HuH-7 (cell line): ENCODE measurements around the gene PNMA6A.
"Not testable (repeated sequence)": the region's sequence is repeated elsewhere in the genome, so short reads cannot be mapped to it uniquely, and the experiment has no call there.

Experiments
- DNase-seq: peaks from one replicate; pipeline ENCODE4 v3.0.0; 2011; ENCODE audit warnings: low spot score

PNMA6A gene

GRCh38 chrX:153071909-153072583 is at the start of gene PNMA6A:
TSS of gene PNMA6A (plus strand) at chrX:153072454. CDS start at chrX:153073063, 609 bp downstream.
- not testable (repeated sequence) for DNase-seq

DNA sequence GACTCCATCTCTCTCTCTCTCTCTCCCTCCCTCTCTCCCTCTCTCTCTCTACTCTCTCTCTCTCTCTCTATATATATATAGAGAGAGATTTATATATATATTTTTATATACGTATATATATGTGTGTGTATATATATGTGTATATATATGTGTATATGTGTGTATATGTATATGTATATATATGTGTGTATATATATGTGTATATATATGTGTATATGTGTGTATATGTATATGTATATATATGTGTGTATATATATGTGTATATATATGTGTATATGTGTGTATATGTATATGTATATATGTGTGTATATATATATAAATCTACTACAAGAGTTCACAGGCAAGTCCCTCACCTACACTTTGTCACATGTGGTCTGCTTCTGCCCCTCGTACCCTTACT is 45.8 kb upstream of the PNMA6A start:
- not testable (repeated sequence) for DNase-seq

DNA sequence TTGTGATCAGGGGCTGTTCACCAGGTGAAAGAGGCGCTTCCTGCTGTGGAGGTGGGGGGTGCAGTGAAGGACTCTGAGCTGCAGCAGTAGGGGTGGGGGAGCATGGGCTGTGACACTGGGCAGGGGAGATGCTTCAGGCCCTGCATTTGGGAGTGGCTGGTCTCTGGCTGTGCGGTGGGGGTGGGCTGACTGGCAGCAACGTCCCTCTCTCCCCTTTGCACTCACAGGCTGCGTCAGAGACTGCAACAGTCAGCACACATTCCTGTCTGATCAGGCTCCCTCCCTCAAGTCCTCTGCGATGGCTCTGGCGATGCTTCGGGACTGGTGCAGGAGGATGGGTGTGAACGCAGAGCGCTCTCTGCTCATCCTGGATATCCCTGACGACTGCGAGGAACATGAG is 43.8 kb upstream of the PNMA6A start:
- DNase-seq, result not testable (repeated sequence)

- no peak for DNase-seq
Observed at GRCh38 chrX:153029162-153029561, 43.1 kb upstream of the PNMA6A start.

- no peak for DNase-seq
Observed at GRCh38 chrX:153029875-153030274, 42.4 kb upstream of the PNMA6A start.

DNA sequence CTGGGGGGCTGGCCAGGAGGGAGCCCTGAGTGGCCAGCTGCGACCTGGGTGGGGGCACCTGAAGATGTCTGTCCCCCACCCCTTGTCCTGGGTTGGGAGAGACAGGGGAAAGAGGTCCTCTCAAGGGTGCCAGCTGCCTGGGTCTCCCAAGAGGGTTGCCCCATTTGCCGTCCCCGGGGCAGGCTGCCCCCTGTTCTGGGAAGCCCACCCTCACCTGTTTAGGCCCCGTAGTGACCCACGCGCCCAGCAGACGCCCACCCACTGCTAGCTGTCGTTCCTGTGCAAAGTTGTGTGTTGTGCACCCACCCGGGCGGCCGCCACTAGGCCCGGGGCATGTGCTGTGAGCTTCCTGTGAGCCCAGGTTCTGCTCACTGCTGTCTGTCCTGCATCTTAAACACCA is 41.5 kb upstream of the PNMA6A start:
- DNase-seq, result no peak

DNA sequence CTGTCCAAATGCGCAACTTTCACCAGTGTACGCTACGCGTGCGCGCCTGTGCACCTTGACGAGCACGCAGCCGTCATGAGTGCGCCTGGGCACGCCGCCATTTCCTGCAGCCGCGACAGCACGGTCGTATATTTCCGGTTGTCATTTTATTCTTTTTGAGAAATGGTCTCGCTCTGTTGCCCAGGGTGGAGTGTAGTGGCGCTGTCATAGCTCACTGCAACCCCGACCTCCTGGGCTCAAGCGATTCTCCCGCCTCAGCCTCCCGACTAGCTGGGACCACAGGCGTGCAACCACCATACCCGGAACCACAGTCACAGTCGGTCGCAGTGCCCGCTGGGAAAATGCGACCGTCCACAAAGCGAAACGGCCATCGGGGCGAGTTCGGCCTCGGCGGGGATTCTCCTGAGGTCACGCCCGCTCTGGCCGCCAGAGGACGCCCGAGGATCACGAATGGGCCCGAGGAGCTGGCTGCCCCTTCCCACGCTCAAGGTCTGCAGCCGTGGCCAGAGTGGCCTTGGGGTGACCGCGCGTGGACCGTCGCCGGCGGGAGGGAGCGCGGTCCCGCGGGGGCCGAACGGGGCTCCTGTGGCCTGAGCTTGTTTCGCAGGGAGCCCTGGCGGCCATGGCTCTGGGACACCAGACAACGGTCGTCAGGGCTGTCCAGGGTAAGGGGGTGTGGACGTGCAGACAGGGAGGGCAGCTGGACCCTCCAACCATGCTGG is 39.7 kb upstream of the PNMA6A start:
- peak; percentile 74 for DNase-seq

- DNase-seq, result no peak
Observed at GRCh38 chrX:153049093-153049492, 23.2 kb upstream of the PNMA6A start.

- no peak for DNase-seq
Observed at GRCh38 chrX:153052534-153052933, 19.7 kb upstream of the PNMA6A start.

DNA sequence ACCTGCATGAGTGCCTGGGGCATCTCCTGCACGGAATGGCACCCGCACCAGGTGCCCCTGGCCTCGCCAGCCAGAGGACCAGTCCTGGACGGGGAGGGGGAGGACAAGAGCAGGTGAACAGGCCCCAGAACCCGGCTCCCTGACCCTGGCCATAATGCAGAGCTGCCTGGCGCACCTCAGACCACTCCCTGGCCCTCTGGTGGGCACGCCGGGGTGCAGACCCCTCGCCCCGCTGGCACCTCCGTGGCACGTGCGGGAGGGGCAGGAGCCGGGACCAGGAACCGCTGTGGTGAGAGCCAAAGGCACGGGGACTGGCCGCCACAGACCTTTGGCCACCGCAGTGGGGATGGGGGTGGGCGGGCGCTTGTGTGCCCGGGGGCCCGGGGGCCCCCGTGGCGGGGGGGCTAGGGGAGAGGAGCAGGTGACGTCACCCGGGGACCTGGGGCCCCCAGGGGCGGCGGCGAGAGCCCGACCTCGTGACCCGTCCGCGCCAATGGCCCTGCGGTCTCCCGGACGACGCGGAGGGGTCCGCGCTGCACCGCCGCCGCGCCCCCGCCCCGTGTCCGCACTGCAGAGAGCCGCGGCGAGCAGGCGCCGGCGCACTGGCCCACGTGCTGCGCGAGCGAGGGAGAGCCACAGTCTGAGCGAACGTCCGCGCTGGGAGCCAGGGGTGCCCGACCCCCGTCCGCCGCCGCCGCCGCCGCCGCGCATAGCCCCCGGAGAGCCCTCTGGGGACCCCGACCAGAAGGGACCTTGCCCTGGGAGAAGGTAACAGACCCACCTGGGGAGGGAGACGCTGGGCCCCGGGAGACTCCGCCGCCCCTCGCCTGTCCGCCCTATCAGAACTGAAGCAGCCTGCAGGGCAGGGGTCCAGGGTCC is 16.1 kb upstream of the PNMA6A start, which contains the start of gene PNMA3:
TSS of gene PNMA3 (plus strand) at position 600 of the 879 bp plus-strand sequence. CDS start 586 bp downstream, outside the sequence.
- DNase-seq, result no peak

- no peak for DNase-seq
Observed at GRCh38 chrX:153057281-153057680, 15.0 kb upstream of the PNMA6A start.

- no peak for DNase-seq
Observed at GRCh38 chrX:153059191-153060094, 12.8 kb upstream of the PNMA6A start.

- no peak for DNase-seq
Observed at GRCh38 chrX:153060095-153060445, 12.2 kb upstream of the PNMA6A start.

DNA sequence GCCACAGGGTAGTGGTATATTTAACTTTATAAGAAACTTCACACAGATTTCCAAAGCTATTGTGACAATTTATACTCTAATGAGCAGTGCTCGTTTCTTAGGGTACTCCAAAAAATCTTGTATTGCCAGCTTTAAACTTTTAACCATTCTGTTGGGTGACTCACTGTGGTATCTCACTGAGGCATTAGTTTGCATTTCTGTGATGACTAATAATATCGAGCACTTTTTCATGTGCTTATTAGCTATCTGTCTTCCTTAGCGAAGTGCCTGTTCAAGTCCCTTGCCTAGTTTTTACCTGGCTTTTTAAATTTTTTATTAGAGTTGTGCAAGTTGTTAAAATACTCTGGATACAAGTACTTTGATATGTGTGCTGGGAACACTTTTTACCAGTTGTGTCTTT is 10.5 kb upstream of the PNMA6A start:
- DNase-seq, result no peak

DNA sequence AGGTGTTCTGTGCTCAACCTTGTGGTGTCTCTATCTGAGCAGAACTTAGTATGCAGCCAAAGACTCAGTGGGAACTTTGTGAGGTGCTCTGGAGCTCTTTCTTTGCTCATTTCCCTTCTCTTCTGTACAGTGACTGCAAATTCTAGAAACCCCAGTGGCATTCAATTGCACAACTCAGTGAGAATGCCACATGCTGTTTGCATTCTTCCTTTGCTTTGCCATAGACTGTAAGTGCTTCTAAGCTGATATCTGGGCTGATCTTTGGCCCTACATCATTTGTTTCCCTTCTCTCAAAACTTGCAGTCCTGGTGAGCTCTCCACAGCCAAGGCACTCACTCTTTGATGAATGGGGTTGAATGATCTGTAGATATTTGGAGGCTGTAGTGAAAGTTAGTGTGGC is 8.9 kb upstream of the PNMA6A start:
- DNase-seq, result no peak

DNA sequence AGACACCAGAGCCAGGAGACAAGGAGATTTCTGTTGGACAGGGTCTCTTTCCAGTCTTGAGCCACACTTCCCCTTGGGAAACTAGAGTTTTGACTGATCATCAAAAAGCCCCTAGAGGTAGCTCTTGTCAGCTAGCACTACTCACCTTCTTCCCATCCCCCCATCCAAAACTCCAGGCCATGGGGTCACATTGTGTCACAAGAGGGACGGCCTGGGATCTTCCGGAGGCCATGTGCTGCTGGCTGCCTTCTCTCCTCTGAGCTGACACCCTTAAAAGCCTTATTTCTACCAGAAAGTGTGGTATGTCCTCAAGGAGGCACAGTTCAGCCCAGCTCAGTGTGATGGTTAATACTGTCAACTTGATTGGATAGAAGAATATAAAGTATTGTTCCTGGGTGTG is 8.2 kb upstream of the PNMA6A start:
- no peak for DNase-seq

DNA sequence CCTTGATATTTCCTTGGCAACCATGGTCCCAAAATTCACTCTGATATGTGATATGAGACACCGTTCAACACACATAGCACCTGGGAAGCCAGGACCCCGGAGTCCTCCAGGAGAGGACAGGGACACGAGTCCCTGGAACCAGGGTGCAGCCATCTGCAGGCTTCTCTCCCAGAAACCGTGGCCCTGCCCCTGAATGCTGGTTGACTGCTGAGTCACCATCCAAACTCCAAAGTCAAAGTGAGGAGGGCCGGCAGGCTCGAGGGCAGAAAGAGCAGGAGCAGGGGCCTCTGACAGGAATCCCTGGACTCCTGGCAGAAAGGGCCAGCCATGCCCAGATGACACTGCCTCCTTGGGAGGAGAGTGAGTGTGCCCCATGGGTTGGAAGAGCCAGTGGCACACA is 6.9 kb upstream of the PNMA6A start:
- no peak for DNase-seq

GRCh38 chrX:153066402-153066801 is 5.9 kb upstream of the PNMA6A start:
- not testable (repeated sequence) for DNase-seq

GRCh38 chrX:153073331-153073730 is 1.1 kb downstream of the PNMA6A start:
- DNase-seq, result not testable (repeated sequence)

- DNase-seq, result no peak
Observed at GRCh38 chrX:153074262-153074899, 2.1 kb downstream of the PNMA6A start.

- no peak for DNase-seq
Observed at GRCh38 chrX:153074935-153075334, 2.7 kb downstream of the PNMA6A start.
